DMS53 treated with DMSO at 0.1 percent for 48 hours (cell line): ENCODE data around the gene SCUBE1.

ENCODE experiments used
- DNase-seq: peaks from one replicate; lab custom pipeline; 2025; ENCODE audit not compliant: unreplicated experiment; lab: John Stamatoyannopoulos, UW

Gene SCUBE1

DNA sequence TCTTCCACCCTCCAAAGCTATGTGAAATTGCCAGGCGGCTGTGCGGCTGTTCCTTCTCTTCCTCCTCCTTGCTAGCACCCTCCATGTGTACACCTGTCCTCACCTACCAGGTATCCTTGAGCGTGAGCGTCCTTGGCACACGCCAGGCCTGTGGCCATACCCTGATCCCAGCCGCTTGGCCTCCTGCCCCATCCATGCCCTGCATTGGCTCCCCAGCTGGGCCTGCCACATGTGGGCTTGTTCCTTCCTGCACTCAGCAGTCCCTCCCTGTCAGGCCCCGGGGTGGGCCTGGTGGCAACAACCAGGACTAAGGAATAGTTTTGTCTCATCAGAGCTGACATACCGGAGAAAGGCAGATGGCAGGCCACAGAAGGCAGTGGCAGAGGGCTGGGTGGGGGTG, 40.0 kb downstream of the SCUBE1 start:
- no peak for DNase-seq

DNA sequence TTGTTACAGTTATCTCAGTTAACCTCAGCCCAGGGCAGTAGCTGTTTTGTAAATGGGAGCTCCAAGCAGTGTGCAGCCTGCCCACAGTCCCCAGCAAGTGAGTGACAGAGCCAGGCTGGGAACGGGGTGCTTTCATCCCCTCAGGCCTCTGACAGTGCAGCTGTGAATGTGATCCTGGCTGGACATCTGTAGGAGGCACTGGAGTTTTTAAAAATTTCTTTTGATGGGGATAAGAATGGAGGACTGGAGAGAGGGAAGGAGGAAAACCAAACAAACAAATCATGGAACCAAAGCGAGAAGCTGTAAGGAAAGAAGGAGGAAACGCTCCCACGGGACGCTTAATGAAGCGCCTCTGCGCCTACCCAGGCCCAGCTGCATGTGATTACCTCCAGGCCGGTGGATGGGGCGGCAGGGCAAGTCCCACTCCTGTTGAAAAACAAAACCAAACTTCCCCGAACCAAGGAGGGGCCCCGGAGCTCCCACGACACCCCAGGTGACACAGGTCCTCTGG, 40.6 kb downstream of the SCUBE1 start:
- DNase-seq: no peak

DNA sequence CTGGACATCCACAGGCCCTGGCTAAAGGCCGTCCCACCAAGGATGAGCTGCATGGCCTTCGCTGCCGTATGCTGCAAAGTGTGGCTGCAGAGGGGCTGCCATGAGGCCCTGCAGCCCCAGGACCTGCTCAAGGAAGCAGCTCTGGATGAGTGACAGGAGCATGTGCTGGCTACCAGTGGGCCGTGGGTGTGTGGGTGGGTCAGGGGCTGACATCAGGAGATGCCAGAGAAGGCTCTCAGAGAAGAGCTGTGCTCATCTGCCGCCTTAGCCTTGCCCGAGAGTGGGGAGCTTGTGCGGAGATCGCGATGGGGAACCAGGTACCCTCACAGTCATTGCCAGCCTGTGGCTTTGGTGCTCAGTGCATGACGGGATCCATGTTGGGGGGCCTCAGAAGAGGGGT, 41.3 kb downstream of the SCUBE1 start:
- no peak for DNase-seq

DNA sequence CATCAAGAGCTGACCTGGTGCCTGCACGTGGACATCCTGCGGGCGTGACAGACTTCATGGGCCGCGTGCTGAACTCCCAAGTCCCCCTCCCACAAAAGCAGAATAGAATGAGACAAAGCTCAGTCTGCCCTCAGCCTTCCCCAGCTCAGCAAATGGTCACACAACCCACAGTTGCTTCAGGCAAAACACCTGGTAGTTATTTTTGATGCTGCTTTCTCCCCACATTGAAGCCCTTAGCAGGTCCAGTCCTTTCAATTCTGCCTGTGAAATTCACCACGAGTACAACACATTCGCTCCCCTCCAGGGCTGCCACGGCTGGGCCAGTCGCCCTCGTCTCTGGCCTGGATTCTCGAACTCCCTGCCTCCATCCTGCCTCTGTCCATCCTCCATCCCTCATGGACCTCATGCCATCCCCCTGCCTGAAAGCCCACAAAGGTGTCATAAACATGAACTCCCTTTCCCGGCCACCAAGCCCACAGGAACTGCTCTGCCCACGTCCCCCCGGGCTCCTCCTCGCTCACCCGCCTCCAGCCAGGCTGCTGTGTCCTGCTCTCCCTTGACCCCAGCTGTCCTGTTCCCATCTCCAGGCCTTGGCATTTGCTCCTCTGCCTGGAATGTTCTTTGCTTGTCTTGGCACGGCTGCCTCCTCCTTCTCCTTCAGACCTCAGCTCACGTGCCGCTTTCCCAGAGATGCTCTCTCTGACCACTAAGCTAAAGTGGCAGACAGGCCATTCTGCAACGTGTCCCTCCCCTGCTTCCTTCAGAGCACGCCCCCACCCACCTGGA, 42.1 kb downstream of the SCUBE1 start:
- no peak for DNase-seq

DNA sequence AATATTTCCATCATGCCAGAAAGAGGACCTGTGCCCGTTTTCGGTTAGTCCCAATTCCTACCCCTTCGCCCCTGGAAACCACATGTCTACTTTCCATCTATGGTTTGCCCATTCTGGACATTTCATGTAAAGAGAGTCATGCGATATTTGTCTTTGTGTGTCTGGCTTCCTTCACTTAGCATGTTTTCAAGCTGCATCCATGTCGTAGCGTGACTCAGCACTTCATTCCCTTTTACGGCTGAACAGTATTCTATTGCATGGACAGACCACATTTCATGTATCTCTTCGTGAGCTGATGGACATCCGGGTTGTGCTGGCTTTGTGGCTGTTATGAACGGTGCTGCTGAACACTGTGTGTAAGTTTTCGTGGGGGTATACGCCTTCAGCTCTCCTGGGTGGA, 43.4 kb downstream of the SCUBE1 start:
- no peak for DNase-seq

DNA sequence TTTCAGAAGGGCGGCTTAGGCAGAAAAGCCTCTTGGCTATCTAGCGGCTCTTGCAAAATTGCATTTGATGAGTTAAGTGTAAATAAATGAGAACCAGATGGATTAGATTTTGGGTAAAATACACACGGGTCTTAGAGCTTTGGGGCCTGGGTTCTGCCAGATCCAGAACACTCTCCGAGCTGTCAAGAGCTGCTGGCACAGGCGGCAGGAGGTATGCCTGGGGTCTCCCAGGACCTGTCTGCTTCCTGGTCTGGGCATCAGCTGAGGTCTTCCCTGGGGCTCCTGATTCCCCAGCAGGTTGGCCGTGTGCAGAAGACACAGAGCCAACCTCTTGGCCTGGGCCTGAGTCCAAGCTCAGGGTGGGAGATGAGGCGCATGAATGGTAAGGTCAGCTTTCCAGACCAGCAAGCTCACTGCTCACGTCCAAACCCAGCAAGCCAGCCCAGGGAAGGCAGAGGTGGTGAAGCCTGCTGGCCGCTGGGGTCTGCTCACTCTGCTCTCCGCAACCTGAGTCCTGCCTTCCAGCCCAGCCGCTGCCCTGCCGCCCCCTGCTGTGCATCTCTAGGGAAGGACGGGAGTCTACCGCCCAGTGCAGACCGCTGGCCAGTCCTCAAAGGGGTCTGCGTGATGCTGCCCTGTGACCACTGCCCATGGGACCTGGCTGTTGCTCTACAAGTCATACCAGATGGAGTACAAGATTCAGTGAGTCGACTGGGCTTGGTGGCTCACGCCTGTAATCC, 44.9 kb downstream of the SCUBE1 start:
- DNase-seq: no peak

DNA sequence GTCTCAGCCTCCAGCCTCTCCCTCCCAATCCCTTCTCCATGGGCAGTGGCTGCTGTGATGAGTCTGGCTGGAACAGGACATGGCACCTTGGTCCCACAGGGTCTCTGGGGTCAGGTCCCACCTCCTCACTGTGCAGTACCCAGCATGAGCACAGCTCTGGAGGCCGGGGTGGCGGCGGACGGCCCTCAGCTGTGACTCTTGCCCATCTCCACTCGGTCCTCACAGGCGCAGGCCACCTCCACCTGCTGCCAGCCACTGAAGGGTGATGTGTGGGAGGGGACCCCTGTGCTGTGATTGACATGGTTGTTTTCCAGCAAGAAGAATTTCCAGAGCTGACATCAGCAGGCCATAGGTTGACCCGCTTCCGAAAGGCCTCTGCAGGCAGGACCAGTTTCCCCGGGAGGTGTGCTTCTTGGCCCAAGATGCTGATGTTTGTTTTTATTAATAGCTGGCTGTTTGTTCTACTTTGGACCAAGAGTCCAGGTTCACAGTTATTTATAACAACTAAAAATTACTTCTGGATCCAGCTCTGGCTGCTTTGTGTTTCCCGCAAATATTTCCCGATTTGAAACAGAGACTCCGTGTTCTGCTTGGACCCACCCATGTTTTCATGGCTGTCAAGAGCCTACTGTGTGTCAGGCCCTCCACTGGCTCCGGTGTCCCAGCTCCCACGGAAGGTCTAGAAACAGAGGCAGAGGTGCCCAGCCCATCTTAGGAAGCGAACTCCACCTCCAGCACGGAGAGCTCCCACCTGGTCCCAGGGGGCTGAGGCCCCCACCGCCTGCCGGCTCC, 45.7 kb downstream of the SCUBE1 start:
- DNase-seq: no peak

DNA sequence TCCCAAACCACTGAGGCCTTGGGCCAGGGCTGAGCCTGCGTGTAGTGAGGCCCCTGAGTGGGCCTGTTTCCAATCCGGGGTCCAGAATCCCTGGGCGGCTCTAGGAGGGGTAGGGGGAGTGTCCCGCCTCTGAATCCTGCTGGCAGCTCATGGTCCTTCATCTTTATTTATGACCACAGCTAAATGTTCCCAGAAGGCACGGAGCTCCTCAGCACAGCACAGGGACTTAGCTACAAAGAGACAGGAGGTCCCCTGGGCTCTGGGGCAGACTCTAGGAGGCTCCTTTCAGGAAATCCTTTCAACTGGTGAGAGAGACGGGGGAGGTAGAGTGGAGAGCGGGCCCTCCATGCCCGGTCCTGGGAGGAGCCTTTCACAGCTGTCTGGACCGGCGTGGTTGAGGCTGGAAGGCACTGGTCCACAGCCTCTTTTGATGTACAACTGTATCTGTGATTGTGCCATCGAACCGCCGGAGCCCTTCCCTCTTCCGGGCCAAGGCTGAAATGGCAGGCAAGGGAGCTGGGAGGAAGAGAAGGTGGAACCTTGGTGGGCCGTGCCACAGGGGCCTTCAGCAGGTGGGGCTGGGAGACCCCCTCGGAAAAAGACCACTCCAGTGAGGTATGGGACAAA, 46.8 kb downstream of the SCUBE1 start:
- no peak for DNase-seq

DNA sequence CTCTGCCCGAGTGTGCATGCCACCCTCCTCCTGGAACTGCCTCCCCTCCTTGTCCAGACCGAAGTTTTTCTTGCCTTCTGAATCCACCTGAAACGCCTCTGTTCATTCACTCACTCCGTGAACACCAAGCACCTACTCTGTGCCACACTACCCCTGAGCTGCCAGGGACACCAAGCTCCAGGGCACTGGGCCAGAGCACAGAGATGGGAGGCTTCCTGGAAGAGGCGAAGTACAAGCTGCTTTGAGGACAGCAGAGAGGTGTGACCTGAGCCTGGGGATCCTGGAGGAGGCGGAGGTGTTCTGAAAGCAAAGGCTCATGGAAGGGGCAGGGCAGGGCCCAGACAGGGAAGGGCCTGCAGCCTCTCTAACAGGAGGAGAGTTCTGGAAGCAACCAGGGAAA, 47.5 kb downstream of the SCUBE1 start:
- DNase-seq: no peak

DNA sequence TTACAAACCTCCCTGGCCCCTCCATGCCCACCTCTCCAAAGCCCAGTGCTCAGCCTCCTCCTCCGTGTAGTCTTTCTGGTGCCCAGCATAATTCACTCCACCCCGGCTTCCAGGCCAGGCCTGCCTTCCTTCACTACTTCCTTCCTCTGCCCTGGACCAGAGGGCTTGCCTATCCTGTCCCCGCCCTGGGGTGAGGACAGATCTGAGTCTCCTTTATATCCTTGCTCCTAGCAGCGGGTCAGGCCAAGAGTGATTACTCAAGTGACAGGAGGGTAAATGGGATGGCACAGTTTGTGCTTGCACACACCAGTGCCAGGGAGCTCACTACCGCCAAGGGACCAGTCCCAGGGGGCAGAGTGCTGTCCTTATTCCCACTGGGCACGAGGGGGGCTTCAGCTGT, 48.0 kb downstream of the SCUBE1 start:
- no peak for DNase-seq

DNA sequence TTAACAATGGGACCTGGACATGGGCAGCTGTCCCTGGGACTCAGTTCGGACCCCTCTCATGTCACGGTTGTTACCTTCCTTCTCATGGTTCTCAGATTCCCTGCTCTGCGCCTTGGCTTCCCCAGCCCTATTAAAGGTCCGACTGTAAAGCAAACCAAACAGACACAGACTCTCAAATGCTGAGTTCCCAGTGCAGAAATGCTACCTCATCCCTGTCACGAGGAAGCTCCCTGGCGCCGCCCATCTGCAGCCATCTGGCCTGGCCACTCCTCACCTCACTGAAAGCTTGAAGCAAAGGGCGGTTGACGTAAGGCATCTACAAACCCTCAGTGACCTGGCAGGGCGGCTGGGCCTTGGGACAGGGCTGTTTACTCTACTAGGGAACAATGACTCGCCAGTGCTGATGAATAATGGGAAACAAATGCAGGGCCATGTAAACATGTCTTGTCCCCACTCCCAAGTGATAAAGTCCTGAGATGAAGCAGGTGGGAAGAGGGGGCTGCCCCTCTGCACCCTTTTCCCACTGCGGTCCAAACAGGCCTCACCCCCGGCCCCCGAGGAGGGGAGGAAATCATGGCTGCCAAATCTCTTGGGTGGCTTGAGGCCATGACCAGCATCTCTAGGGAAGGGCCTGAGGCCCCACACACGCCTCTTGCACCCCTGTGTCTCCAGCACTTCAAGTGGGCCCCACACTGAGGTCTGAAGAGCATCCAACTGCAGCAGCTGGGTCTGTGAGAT, 49.3 kb downstream of the SCUBE1 start:
- DNase-seq: peak; percentile 93

DNA sequence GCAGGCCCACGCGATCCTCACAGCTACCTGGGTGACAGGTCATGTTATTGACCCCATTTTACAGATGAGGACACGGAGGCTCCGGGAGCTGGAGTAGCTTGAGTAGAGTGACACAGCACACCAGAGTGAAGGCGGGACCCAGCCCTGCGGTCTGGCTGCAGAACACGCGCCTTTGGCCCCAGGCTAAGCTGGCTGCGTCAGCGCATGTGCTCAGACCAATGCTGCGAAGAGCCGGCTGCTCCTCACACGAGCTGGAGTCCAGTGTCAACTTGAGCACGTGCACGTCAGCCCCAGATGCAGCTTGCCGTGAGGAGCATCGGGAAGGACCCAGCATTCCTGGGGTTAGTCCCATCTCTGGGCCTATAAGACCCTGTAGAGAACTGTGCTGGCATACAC, 49.9 kb downstream of the SCUBE1 start:
- DNase-seq: peak; percentile 35

DNA sequence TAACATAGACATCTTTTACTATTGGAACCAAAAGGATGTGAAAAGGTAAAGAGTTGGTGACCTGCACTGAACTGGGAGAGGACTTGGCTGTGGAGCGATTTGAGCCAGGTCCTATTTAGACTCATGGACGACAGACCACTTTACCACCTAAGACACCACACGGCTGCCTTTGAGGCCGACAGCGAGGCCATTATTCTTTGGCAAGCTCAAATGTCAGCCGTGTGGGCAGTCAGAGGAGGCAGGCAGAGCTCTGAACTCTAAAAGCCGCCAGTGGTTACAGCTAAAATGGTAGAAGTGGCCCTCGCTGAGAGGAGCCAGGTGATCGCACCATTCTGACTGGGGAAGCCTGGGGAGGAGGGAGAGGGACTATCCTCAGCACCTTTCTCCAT, 50.5 kb downstream of the SCUBE1 start:
- no peak for DNase-seq

DNA sequence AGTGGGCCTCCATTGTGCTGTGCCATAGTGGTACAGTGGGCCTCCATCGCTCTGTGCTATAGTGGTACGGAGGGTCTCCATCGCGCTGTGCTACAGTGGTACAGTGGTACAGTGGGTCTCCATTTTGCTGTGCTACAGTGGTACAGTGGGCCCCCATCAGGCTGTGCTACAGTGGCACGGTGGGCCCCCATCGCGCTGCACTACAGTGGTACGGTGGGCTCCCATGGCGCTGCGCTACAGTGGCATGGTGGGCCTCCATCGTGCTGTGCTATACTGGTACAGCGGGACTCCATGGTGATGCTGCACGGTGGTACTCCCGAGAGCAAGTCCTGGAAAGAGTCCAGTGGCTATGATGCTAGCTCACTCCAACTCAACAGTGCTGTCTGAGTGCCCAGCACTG, 51.8 kb downstream of the SCUBE1 start:
- DNase-seq: no peak

DNA sequence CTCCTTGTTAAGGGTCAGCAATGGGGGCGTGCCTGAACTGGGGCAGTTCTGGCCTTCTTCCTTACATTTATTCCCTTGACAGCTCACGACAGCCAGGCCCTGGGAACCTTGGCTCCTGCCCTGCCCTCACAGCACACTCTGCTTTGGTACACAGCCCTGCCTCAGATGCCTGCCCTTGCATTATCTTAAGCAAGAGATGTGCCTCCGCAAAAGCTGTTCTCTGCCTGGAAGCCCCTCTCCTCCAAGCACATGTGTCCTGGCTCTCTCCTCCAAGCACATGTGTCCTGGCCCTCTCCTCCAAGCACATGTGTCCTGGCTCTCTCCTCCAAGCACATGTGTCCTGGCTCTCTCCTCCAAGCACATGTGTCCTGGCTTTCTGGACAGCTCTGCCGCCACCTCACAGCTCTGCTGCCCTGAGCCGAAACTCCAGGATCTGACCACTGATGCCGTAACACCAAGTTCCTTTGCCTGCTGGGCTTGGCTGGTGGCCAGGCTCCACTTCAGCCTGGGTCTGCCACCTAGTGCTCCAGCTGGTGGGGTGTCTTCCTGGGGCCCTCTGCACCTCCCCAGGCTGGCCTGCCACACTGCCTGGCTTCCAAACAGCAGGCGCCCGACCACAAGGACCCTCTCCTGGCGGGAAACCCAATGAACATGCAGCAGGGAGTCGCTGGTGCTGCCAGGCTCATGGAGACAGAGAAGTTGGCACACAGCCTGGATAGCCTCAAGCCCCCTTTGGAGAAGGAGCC, 53.0 kb downstream of the SCUBE1 start:
- DNase-seq: no peak

DNA sequence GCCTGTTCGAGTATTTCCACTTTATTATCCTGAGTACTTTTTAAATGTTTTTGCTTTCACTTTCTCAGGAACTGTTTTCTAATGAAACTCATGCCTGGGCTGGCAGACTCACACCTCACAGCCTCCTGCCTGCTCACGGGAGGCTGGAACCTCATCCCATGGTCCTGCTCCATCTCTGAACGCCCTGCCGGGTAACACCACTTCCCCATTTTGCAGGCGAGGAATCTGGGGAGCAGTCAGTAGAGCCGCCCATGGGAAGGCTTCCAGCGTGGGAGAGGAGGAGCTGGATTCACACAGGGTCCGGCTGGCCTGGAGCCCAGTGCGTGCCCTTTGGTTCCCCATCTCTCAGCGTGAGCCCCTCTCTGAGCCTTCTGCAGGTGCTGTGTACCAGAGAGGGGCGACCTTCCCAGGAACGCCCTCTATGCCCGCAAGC, 53.6 kb downstream of the SCUBE1 start:
- no peak for DNase-seq

DNA sequence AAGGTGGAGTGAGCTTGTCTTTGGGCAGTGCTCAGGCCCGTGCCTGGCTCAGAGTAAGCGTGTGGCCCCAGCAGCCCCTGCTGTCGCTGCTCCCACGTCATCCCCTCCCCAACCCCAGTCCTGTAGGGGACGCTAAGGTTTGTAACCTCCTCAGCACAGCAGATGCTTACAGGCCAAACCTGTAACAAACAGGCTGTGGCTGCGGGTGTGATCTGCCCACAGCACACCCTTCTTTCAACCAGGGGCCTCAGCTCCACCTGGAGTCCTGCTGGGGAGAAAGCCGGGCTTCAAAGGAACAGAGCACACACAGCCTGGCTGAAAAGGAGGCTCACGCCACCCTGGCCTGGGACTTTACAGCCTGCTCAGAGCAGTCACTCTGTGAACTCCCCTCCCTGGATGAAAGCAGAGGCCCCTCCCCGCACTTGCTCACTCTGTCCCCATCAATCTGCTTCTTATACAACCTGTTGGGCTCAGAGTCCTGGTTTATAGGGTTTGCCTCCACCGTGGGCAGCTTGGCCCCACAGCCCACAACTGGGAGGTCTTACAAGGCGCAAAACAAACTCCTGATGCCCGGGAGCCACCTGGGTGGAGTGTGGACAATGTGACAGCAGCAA, 54.3 kb downstream of the SCUBE1 start:
- DNase-seq: no peak

DNA sequence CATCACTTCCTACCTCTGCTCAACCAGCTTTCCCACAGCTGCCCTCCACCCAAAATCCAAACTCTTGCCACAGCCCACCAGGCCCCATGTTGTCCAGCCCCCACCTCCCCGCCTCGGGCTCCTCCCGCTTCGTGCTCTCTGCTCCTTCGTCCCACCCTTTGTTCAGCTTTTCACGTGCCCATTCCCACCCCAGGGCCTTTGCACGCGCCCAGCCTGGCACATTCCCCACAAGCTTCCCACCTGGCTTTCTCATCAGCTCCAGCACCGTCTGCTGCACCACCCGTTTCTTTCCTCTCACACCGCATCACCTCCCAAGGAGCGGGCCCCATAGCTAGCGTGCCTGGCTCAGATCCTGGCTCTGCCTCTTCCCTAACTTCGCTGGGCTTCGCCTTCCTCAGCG, 54.8 kb downstream of the SCUBE1 start:
- DNase-seq: no peak

DNA sequence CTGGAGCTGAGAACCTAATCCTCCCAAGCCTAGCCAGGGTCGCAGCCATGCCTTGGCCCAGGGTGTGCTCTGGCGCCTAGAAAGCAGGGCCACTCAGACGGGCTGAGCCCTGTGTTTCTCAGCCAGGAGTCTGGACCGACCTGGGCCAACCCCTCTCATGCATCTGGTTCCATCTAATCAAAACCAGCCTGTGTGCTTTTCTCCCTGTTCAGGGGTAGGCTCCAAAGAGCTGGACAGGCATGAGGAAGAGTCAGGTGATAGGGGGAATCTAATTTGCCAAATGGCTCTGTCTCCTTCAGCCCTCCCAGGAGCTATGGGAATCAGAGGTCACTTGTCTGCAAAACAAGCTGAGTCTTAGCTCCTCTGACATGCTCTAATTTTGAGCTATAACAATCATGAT, 55.7 kb downstream of the SCUBE1 start:
- no peak for DNase-seq
